D721Med (cell line): Measurements from ENCODE around the gene AUTS2.

ENCODE experiments used
- DNase-seq: peaks from one replicate; pipeline ENCODE4 v3.0.0; 2011; ENCODE audit warnings: low spot score; ENCODE audit not compliant: insufficient read length
- FAIRE-seq: peaks from 2 replicates; lab custom pipeline; 2011; peaks lifted over from hg19 to GRCh38; lab: Jason Lieb, UNC
- CTCF ChIP-seq: IDR thresholded peaks from 2 replicates; pipeline ENCODE4 v1.5.1; 2012; ENCODE audit warnings: mild to moderate bottlenecking, control low read depth; ENCODE audit not compliant: insufficient read depth; ENCODE audit errors: missing control alignments

The AUTS2 gene

GRCh38 chr7:69823151-69823744 is 225.0 kb downstream of the AUTS2 start:
- no peak for TF ChIP-seq CTCF
- FAIRE-seq, result no peak
- DNase-seq, result no peak

GRCh38 chr7:69825113-69825972 is 227.1 kb downstream of the AUTS2 start:
- FAIRE-seq (no peak), DNase-seq (no peak)
- TF ChIP-seq CTCF, result peak; percentile 2

- FAIRE-seq, result no peak
- no peak for DNase-seq
- TF ChIP-seq CTCF, result no peak
These were observed 228.0 kb downstream of the AUTS2 start for GRCh38 chr7:69826283-69826682.

- no peak for DNase-seq
- TF ChIP-seq CTCF, result no peak
- no peak for FAIRE-seq
These were observed 228.9 kb downstream of the AUTS2 start for GRCh38 chr7:69827140-69827539.

- DNase-seq (no peak), FAIRE-seq (no peak)
- TF ChIP-seq CTCF, result no peak
These were observed 229.3 kb downstream of the AUTS2 start for GRCh38 chr7:69827558-69827957.

- FAIRE-seq, result no peak
- no peak for TF ChIP-seq CTCF
These were observed 234.1 kb downstream of the AUTS2 start for GRCh38 chr7:69832356-69832755.

GRCh38 chr7:69833964-69834363 is 235.7 kb downstream of the AUTS2 start:
- TF ChIP-seq CTCF, result no peak
- DNase-seq (no peak), FAIRE-seq (no peak)

More at GRCh38 chr7:69832356-69832755, 234.1 kb downstream of the AUTS2 start:
- no peak for DNase-seq
